HUES64 (cell line): ENCODE results near the gene TRIM41. TPM values are rescaled to one million over a fixed set of nuclear protein-coding genes. Genes with fewer than 3 reads are reported as not detected.
"Not testable (repeated sequence)": the region's sequence is repeated elsewhere in the genome, so short reads cannot be mapped to it uniquely, and the experiment has no call there.

Experiments
- H3K27ac ChIP-seq: 2 replicates; pipeline ENCODE4 v1.7.0; 2013; ENCODE audit warnings: low read depth, low read length, inconsistent platforms
- H3K27me3 ChIP-seq: 2 replicates; pipeline ENCODE4 v1.6.1; 2013; ENCODE audit warnings: mild to moderate bottlenecking, low read length; ENCODE audit not compliant: insufficient read depth
- H3K36me3 ChIP-seq: 2 replicates; pipeline ENCODE4 v1.6.1; 2013; ENCODE audit warnings: mild to moderate bottlenecking, low read length; ENCODE audit not compliant: insufficient read depth
- H3K4me1 ChIP-seq: 2 replicates; pipeline ENCODE4 v1.6.1; 2013; ENCODE audit warnings: mild to moderate bottlenecking, low read length, moderate library complexity; ENCODE audit not compliant: insufficient read depth
- H3K4me3 ChIP-seq: 2 replicates; pipeline ENCODE4 v1.5.1; 2013; ENCODE audit warnings: mild to moderate bottlenecking, low read length, moderate library complexity
- H3K9ac ChIP-seq: 2 replicates; pipeline ENCODE4 v1.6.1; 2013; ENCODE audit warnings: mild to moderate bottlenecking, low read depth, low read length
- H3K9me3 ChIP-seq: 2 replicates; pipeline ENCODE4 v1.6.1; 2013; ENCODE audit warnings: low read depth, low read length; ENCODE audit not compliant: insufficient read depth
- WGBS: fragments of 150-250, 120-280 bp; methylation state at CpG from one replicate; pipeline ENCODE4 v1.1.7; 2013; ENCODE audit warnings: missing lambda C conversion rate; 5-methylcytosine and 5-hydroxymethylcytosine counted together
- polyA plus RNA-seq, 2 experiments: library from polyadenylated mRNA; stranded (reverse); fragments of 50-300 nt; gene quantifications; one replicate each; pipeline ENCODE4 v1.2.3, GENCODE V29; 2013

The TRIM41 gene
- 13.2 TPM for polyA plus RNA-seq (2013, experiment 1 of 2)
- 12.2 TPM for polyA plus RNA-seq (2013, experiment 2 of 2)

- Histone ChIP-seq H3K4me3 (peak within 1 kb of the TSS; percentile 86), H3K27ac (peak within 1 kb of the TSS; percentile 97), H3K9me3 (no peaks in the 10 kb centered on the region), H3K4me1 (no peaks in the 10 kb centered on the region; the same call in 1 of the 2 replicates), H3K9ac (peak within 1 kb of the TSS; percentile 93), H3K36me3 (peaks cover 19% of the 10 kb centered on the region), H3K27me3 (no peaks in the 10 kb centered on the region)
- WGBS = under 1% methylated on average over 59 of the region's 59 CpGs
Measured at GRCh38 chr5:181223058-181223728, at the start of gene TRIM41. Gene TRIM41, plus strand, starts transcription at chr5:181223281. Its CDS starts 719 bp downstream, at chr5:181224000.

DNA sequence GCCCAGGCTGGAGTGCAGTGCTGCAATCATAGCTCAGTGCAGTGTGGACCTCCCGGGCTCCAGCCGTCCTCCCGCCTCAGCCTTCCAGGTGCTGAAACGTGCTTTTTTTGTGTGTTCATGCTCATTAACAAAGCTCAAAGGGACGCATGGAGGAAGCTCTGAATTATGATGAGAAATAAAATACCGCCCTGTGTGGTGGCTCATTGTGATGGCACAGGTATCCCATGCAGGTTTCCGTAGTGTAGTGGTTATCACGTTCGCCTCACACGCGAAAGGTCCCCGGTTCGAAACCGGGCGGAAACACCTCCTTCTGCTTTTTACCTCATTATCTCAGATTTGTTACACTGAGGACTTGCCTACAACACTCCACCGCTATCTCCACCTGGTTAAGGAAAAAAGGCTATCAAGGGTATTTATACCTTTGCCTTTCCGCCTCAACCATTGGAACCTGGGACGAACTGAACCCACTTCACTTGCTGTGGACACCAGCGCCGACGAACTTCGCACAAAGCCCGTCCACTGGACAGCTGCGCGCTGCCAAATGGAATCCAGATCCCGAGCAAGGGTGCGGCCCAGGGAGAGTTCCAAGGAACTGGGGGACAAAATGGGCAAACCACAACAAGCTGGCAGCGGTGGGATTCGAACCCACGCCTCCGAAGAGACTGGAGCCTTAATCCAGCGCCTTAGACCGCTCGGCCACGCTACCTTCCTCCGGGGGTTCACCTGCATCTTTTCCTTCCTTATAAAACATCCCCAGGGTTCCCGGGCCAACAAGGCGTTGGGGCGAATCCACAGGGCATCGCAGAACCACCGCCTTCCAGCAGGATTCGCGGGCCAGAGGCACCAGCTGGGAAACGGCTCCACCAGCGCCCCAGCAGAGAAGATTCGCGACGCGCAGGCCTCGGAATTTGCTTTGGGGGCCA lies 49.4 kb upstream of the TRIM41 start:
- peak overlapping the region; percentile 48; the same call in 1 of the 2 replicates for H3K9ac ChIP-seq
- H3K36me3 ChIP-seq = no peaks in the 10 kb centered on the region
- H3K27me3 ChIP-seq = peaks cover 45% of the 10 kb centered on the region
- no peak overlapping the region; the same call in 1 of the 2 replicates for H3K27ac ChIP-seq
- H3K9me3 ChIP-seq = no peaks in the 10 kb centered on the region
- H3K4me1 ChIP-seq = no peaks in the 10 kb centered on the region; the same call in 1 of the 2 replicates
- 1% methylated on average over 50 of the region's 50 CpGs for WGBS
- peak overlapping the region; percentile 72 for H3K4me3 ChIP-seq

DNA sequence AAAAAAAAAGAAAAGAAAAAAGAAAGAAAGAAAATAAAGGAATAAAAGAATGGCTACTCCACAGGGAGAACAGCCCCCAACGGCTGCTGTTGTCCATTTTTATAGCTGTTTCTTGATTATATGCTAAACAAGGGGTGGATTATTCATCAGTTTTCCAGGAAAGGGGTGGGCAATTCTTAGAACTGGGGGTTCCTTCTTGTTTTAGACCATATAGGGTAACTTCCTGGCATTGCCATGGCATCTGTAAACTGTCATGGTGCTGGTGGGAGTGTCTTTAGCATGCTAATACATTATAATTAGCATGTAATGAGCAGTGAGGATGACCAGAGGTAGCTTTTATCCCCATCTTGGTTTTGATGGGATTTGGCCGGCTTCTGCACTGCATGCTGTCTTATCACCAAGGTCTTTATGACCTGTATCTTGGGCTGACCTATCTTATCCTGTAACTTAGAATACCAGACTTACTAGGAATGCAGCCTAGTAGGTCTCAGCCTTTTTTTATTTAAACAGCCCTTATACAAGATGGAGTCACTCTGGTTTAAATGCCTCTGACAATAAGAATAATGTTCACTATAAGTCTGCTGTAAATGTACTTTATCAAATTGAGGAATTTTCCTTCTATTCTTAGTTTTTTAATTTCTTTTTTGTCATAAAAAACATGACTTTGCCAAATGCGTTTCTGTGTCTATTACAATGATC lies 46.7 kb upstream of the TRIM41 start:
- Histone ChIP-seq H3K4me1 (no peaks in the 10 kb centered on the region), H3K27ac (no peak overlapping the region), H3K36me3 (no peaks in the 10 kb centered on the region), H3K27me3 (peaks cover 20% of the 10 kb centered on the region), H3K9me3 (no peaks in the 10 kb centered on the region), H3K4me3 (no peak overlapping the region), H3K9ac (no peak overlapping the region)
- 79% methylated on average over 3 of the region's 3 CpGs for WGBS

- H3K4me1 ChIP-seq = not testable (repeated sequence)
Measured at GRCh38 chr5:181177559-181177958, 45.5 kb upstream of the TRIM41 start.

GRCh38 chr5:181181650-181182565 lies 41.2 kb upstream of the TRIM41 start:
- Histone ChIP-seq H3K27me3 (no peaks in the 10 kb centered on the region), H3K36me3 (no peaks in the 10 kb centered on the region), H3K27ac (no peak overlapping the region), H3K9ac (no peak overlapping the region), H3K4me3 (peak overlapping the region; percentile 15; the same call in 1 of the 2 replicates), H3K9me3 (no peaks in the 10 kb centered on the region), H3K4me1 (no peaks in the 10 kb centered on the region)
- 65% methylated on average over 25 of the region's 25 CpGs for WGBS

More at GRCh38 chr5:181177559-181177958, 45.5 kb upstream of the TRIM41 start:
- H3K36me3 ChIP-seq, H3K27me3 ChIP-seq, H3K27ac ChIP-seq, H3K4me3 ChIP-seq, H3K9ac ChIP-seq, H3K9me3 ChIP-seq: not testable (repeated sequence)
- 75% methylated on average over 14 of the region's 14 CpGs for WGBS

DNA sequence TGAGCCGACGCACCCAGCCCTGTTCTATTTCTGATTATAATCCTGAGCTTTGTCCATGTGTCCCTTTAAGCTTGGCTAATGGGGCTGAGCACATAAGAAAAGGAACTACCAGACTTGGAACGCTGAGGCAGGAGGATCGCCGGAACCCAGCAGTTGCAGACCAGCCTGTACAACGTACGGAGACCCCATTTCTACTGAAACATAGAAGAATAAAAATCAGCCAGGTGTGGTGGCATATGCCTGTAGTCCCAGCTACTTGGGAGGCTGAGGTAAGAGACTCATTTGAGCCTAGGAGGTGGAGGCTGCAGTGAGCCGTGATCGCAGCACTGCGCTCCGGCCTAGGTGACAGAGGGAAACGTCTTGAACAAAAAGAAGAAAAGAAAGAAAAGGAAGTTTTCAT lies 40.4 kb upstream of the TRIM41 start:
- Histone ChIP-seq H3K27ac (no peak overlapping the region), H3K4me1 (no peaks in the 10 kb centered on the region), H3K36me3 (no peaks in the 10 kb centered on the region), H3K9ac (no peak overlapping the region), H3K9me3 (no peaks in the 10 kb centered on the region), H3K4me3 (no peak overlapping the region), H3K27me3 (no peaks in the 10 kb centered on the region)
- 95% methylated on average over 12 of the region's 12 CpGs for WGBS

GRCh38 chr5:181184845-181185216 lies 38.2 kb upstream of the TRIM41 start:
- H3K4me1 ChIP-seq = no peaks in the 10 kb centered on the region
- peak overlapping the region; percentile 27 for H3K4me3 ChIP-seq
- WGBS = 59% methylated on average over 16 of the region's 16 CpGs
- H3K9me3 ChIP-seq = no peaks in the 10 kb centered on the region
- peaks cover 10% of the 10 kb centered on the region for H3K27me3 ChIP-seq
- H3K9ac ChIP-seq = no peak overlapping the region
- H3K36me3 ChIP-seq = no peaks in the 10 kb centered on the region
- H3K27ac ChIP-seq = no peak overlapping the region

DNA sequence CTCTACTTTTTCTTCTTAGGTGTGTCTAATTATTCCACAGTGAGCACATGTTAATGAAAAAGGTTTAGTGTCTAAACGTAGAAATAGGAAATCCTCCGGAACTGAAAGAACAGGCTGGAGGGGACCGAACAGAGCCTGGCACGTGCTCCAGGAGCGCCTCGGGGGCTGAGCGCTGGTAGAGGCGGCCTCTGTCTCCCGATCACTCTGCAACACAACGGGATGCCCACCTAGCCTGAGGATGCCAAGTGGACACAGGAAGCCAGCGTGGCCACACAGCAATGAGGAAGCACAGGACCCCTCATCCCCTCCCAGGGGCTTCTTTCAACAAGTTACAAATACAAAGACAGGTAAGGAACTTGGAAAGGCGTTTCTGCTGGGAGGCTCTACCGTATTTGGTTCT lies 37.5 kb upstream of the TRIM41 start:
- Histone ChIP-seq H3K4me1 (no peaks in the 10 kb centered on the region), H3K9ac (no peak overlapping the region), H3K27me3 (peaks cover 18% of the 10 kb centered on the region), H3K36me3 (no peaks in the 10 kb centered on the region), H3K9me3 (no peaks in the 10 kb centered on the region), H3K4me3 (no peak overlapping the region), H3K27ac (no peak overlapping the region)
- WGBS = 95% methylated on average over 13 of the region's 13 CpGs

DNA sequence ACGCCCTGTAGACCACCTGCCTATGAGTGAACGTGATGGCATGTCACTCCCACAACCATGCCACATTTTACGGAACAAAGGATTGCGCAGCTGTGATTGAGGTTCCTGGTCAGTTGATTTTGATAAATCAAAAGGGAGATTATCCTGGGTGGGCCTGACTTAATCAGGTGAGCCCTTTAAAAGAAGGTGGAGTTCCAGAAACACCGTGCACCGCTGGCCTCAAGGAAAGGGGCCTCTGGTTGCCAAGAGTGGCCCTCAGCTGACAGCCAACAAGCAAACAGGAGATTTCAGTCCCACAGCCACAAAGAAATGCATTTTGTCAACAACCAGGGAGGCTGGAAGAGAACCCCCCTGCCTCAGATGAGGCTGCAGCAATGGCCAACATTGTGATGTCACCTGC lies 37.1 kb upstream of the TRIM41 start:
- WGBS = 94% methylated on average over 6 of the region's 6 CpGs
- Histone ChIP-seq H3K36me3 (no peaks in the 10 kb centered on the region), H3K27ac (no peak overlapping the region), H3K9ac (no peak overlapping the region), H3K27me3 (peaks cover 22% of the 10 kb centered on the region), H3K4me1 (no peaks in the 10 kb centered on the region), H3K4me3 (no peak overlapping the region), H3K9me3 (no peaks in the 10 kb centered on the region)

DNA sequence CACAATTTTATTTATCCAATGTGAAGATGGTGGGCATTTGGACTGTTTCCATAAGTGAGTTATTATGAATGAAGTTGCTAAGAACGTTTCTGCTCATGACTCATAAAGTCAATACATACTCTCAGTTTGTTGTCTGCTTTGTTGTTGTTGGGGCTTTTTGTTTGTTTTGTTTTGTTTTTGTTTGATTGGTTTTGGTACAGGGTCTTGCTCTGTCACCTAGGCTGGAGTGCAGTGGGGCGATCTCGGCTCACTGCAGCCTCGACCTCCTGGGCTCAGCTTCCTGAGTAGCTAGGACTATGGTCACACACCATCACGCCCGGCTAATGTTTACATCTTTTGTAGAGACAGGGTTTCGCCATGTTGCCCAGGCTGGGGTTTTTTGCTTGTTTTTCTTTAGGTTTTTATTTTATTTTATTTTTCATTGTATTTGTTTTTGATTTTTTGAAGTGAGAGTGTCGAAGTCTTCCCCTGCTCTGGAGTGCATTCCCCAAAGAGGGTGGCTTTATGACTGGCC lies 36.0 kb upstream of the TRIM41 start:
- H3K4me1 ChIP-seq = no peaks in the 10 kb centered on the region
- peaks cover 26% of the 10 kb centered on the region for H3K27me3 ChIP-seq
- H3K4me3 ChIP-seq = peak overlapping the region; percentile 91
- H3K27ac ChIP-seq = no peak overlapping the region
- H3K36me3 ChIP-seq = no peaks in the 10 kb centered on the region
- 22% methylated on average over 8 of the region's 8 CpGs for WGBS
- H3K9ac ChIP-seq = no peak overlapping the region
- H3K9me3 ChIP-seq = no peaks in the 10 kb centered on the region
